Loucy (cell line): ENCODE data around the gene STRN.

Experiments used
- CTCF ChIP-seq: fragments of 200-600 bp; sonication (generic); conservative IDR thresholded peaks from 2 replicates; pipeline ENCODE4 v1.5.1; 2014; ENCODE audit warnings: mild to moderate bottlenecking, antibody characterized with exemption, low read length
- EZH2phosphoT487 ChIP-seq: fragments of 200-600 bp; IDR thresholded peaks from 2 replicates; pipeline ENCODE4 v1.6.1; 2018; ENCODE audit warnings: antibody characterized with exemption, mild to moderate bottlenecking, moderate library complexity, borderline replicate concordance

- TF ChIP-seq CTCF (no peak), EZH2phosphoT487 (no peak)
Observed at GRCh38 chr2:36906277-36906676, 60.1 kb downstream of the STRN start.
